Thyroid gland (tissue), 4 donors: ENCODE results near the gene SORL1-AS1.

Source experiments
- POLR2A ChIP-seq, 2 donors: fragments of 450-650 bp; IDR thresholded peaks; one replicate each; pipeline ENCODE4 v1.6.1; 2017; ENCODE audit warnings: antibody characterized with exemption in 2 of 2, mild to moderate bottlenecking in 2 of 2, moderate library complexity in 1 of 2
- TF ChIP-seq, protein P1 (sequence below), 6 experiments: fragments of 200-600 bp in 3 of 6; fragments of 450-650 bp in 3 of 6; sonication (generic) in 3 of 6; IDR thresholded peaks; one replicate each; pipeline ENCODE4 v1.5.1; 2016 to 2019; ENCODE audit warnings: antibody characterized with exemption in 6 of 6, mild to moderate bottlenecking in 2 of 6, inconsistent platforms in 1 of 6, moderate library complexity in 1 of 6

DNA sequence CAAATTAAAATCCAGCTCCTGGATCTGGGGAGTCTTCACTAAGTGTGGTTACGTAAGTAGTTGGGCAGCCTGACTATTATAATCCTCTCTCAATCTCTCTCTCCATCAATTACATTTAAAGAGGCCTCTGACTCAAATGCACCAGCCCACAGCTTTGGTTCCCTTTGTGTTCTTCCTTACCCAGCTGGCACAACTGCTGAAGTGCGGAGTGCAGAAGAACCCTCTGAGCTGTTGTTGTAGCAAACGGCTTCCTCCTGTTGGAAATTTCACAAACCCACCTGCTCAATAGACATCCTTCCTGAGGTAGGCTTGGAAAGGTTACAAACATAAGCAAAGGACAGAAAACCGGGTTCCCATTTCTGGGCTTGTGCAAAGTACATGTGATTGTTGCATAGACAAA lies 17.6 kb downstream of the SORL1-AS1 start:
- TF ChIP-seq POLR2A (IDR thresholded peaks at IDR 0.05) = no peak
- TF ChIP-seq, protein P1, sequence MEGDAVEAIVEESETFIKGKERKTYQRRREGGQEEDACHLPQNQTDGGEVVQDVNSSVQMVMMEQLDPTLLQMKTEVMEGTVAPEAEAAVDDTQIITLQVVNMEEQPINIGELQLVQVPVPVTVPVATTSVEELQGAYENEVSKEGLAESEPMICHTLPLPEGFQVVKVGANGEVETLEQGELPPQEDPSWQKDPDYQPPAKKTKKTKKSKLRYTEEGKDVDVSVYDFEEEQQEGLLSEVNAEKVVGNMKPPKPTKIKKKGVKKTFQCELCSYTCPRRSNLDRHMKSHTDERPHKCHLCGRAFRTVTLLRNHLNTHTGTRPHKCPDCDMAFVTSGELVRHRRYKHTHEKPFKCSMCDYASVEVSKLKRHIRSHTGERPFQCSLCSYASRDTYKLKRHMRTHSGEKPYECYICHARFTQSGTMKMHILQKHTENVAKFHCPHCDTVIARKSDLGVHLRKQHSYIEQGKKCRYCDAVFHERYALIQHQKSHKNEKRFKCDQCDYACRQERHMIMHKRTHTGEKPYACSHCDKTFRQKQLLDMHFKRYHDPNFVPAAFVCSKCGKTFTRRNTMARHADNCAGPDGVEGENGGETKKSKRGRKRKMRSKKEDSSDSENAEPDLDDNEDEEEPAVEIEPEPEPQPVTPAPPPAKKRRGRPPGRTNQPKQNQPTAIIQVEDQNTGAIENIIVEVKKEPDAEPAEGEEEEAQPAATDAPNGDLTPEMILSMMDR (IDR thresholded peaks at IDR 0.05) = no peak
